KBM-7 (cell line): Measurements from ENCODE around the gene RBX1.
"Not testable (repeated sequence)": the region's sequence is repeated elsewhere in the genome, so short reads cannot be mapped to it uniquely, and the experiment has no call there.

Source experiments
- DNase-seq: peaks from one replicate; pipeline ENCODE4 v3.0.0-alpha.2; 2015
- in situ Hi-C: fragments of 300-500 bp; cut with MboI; formaldehyde crosslinking; loops from 2 replicates; pipeline ENCODE4 v1.14.3; 2020; ENCODE audit warnings: low sequenced_read_pairs, low pct_unique_long_range_greater_than_20kb, mixed read lengths

RBX1 gene

GRCh38 chr22:40966726-40967085, 15.5 kb downstream of the RBX1 start:
- DNase-seq: no peak

GRCh38 chr22:40967111-40967760, 16.1 kb downstream of the RBX1 start:
- DNase-seq: no peak
- in situ Hi-C loops: no loop called here

More at GRCh38 chr22:40966726-40967085, 15.5 kb downstream of the RBX1 start:
- in situ Hi-C loops: no loop called here

DNA sequence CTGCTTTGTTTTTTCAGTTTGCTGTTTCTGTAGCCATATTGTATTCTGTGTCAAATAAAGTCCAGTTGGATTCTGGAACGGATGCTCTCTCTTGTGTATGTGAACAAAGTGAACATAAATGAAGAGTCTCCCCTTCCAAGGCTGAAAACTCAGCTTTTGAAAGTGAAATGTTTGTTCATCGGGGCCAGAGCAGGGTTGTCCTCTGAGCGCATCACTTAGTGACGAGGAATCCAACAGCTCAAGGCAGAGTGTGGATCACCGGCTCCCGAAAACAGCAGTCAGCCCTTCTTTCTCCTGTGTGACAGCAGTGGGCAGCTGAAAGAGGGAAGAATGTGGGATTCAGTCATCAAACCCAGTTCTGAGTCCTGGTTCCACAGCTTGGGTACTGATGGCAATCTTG, 21.4 kb downstream of the RBX1 start:
- DNase-seq: no peak
- in situ Hi-C loops: no loop called here

GRCh38 chr22:40973144-40973543, 22.0 kb downstream of the RBX1 start:
- in situ Hi-C loops: no loop called here
- no peak for DNase-seq

DNA sequence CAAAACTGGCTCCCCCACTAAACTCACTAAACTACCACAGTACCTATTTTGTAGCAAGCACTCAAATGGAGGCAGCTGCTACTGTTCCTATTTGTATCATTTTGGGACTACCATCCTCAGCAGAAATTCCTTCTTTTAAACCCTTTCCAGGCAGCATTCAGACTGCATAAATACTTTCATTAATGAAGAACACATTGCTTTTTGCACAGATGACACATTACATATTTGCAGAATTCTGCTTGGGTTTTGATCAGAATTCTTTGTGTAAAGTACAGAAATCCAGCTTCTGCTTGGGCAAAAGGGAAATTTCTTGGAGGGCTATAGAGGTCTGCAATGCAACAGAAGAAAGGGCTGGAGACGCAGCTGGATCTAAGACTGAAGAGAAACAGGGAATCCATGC, 24.2 kb downstream of the RBX1 start:
- in situ Hi-C loops: no loop called here
- DNase-seq: no peak

DNA sequence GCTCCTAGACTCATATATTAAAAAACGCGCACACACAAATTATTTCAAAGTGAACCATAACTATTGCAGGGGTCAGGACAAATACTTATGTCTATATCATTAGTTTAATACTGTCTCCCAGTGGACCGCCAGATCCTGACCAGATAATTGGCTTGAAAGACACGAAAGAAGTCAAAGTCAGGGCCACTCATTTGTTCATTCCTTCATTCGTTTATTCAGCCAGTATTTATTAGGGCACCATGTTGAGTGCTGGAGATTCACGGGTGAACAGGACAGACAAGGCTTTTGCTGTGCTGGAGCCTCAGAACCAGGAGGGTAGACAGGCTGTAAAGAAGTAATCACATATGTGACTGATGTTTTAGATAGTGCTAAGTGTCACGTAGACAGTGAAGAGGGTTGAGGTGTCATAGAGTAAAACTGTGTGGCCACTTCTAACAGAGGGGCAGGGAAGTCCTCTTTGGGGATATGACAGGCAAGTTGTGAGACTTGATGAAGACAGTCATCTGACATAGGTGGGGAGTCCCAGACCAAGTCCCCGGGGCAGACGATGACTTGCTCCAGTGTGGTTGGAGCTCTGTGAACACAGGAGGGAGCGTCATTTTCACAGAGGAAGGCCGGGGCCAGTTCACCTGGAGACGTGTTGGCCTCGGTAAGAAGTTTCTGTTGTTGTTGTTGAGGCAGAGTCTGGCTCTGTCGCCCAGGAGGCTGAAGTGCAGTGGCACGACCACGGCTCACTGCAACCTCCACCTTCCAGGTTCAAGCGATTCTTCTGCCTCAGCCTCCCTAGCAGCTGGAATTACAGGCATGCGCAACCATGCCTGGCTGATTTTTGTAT, 25.9 kb downstream of the RBX1 start:
- no peak for DNase-seq
- in situ Hi-C loops: no loop called here

DNA sequence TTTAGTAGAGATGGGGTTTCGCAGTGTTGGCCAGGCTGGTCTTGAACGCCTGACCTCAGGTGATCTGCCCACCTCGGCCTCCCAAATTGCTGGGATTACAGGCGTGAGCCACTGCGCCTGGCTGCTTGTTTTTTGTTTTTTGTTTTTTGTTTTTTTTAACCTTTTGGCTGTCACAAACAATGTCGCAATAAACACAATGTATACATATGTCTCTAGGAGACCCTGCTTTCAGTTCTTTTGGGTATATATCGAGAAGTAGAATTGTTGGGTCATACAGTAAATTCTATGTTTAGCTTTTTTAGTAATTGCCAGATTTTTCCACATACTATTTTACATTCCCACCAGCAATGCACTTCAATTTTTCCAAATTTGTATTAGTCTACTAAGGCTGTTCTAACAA, 28.0 kb downstream of the RBX1 start:
- in situ Hi-C loops: no loop called here
- DNase-seq: no peak

DNA sequence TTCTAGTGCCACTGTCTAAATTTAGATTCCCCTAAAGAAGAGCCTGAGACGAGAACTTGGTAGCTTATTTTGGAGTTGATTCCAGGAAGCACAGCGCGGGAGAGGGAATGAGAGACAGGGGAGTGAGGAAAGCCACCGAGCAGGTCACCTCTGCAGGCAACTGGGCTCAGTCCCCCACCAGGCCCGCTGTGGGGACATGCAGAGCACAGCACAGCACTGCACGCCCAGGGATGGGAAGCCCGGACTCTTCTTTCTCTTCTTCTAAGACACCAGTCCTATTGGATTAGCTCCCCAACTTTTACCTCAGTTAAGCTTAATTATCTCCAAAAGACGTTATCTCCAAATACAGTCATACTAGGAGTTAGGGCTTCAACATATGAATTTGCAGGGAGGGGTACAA, 28.7 kb downstream of the RBX1 start:
- in situ Hi-C loops: no loop called here
- no peak for DNase-seq

DNA sequence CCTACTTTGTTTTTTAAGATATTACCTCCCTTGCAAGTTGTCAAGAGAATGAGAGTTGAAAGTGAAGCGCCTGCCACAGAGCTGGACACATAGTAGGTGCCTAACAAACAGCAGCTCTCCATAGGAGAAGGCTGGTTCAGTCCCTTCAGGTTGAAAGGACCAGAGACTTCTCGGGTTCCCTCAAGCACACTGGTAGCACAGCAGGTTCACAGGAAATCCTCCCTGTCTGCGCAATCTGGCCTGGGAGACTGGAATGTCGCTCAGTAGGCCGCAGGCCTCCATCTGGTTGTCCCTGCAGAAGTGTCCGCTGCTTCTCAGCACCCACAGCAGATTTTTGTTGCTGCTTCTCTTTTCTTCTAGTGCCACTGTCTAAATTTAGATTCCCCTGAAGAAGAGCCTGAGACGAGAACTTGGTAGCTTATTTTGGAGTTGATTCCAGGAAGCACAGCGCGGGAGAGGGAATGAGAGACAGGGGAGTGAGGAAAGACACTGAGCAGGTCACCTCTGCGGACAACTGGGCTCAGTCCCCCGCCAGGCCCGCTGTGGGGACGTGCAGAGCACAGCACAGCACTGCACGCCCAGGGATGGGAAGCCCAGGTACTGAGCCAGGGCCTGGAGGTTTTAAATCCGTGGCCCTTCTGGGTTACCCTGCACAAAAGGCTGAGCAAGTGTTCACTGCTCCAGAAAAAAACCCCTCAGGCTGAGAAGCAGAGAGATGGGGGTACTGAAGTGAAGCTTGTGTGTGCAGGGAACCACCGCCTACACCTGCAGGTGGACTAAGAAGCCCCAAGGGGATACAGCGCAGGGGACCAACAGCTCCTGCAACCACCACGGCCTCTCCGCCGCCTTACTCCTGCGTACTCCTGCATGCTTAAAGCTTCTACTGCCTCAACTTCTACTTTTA, 31.6 kb downstream of the RBX1 start:
- in situ Hi-C loops: no loop called here
- peak; percentile 48 for DNase-seq

- no peak for DNase-seq
- in situ Hi-C loops: no loop called here
Measured at GRCh38 chr22:40991298-40991697, 40.1 kb downstream of the RBX1 start.

DNA sequence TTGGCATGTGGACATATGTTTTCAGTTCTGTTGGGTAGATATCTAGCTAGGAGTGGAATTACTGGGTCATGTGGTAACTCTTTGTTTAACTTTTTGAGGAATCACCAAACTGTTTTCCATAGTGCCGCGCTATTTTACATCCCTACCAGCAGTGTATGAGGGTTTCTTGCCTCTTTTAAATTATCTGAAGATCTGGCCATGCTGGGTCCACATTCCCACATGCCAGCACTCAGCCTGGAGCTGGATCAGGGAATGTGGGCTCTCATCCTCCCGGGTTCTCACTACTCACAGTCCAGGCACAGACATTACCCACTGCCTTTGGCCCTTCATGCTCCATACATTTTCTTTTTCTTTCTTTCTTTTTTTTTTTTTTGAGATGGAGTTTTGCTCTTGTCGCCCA, 44.6 kb downstream of the RBX1 start:
- no peak for DNase-seq
- in situ Hi-C loops: no loop called here

DNA sequence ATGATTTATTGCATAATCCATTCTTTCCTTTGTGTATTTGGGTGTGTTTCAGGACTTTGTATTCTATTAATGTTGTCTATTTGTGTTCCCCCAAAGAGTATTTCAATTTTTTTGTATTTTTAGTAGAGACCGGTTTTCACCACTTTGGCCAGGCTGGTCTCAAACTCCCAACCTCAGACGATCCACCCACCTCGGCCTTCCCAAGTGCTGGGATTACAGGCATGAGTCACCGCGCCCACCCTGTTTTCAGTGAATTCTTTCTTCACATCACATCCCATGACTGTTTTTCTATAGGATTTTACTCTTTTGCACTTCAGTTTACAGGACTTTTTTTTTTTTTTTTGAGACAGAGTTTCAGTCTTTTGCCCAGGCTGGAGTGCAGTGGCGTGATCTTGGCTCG, 46.3 kb downstream of the RBX1 start:
- DNase-seq: no peak
- in situ Hi-C loops: no loop called here

DNA sequence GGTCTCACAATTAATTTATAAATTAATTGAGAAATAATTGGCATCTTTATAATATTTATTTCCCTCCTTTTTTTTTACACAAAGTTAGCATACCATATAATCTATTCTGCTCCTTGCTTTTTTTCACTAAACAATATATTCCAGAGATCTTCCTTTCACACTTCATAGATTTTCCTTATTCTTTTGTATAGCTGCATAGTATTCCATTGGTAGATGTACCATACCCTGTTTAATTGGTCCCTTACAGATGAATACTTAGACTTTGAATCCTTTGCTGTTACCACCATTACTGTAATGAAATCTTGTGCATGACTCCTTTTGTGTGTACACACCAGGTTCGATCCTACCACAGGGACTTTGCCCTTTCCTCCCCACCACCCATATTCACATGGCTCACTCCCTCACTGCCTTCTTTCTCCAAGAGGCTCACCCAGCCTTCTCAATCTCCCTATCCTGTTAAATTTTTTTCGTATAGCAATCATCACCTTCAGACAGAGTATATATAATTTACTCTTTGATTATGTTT, 48.9 kb downstream of the RBX1 start:
- DNase-seq: no peak
- in situ Hi-C loops: no loop called here

DNA sequence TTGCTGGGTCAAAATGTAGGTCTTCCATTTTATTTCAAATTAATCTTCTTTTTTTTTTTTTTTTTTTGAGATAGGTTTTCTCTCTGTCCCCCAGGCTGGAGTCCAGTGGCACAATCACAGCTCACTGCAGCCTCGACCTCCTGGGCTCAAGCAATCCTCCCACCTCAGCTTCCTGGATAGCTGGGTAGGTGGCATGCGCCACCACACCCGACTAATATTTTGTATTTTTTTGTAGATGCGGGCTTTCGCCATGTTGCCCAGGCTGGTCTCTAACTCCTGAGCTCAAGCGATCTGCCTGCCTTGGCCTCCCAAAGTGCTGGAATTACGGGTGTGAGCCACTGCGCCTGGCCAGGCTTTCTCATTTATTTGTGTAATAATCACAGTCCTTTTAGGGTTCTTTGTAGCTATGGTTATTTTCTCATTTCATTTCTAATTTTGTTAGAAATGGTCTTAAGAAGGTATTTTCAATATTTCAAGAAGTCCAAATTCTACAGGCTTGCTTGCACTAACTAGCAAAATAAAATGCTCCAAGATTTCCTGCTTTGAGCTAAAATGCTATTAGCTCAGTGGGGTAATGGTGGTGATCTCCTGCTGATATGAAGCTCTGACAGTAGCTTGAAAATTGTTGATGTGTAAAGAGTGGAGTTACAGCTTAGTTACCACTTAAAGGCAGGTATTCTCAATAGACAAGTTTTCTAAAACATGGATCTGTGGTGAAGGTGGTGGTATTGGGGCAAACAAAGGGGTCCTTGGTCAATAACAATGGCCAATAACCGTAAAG, 50.0 kb downstream of the RBX1 start:
- in situ Hi-C loops: no loop called here
- no peak for DNase-seq

GRCh38 chr22:41001722-41002122, 50.5 kb downstream of the RBX1 start:
- DNase-seq: no peak
- in situ Hi-C loops: no loop called here

GRCh38 chr22:41002386-41002785, 51.2 kb downstream of the RBX1 start:
- in situ Hi-C loops, DNase-seq: not testable (repeated sequence)

DNA sequence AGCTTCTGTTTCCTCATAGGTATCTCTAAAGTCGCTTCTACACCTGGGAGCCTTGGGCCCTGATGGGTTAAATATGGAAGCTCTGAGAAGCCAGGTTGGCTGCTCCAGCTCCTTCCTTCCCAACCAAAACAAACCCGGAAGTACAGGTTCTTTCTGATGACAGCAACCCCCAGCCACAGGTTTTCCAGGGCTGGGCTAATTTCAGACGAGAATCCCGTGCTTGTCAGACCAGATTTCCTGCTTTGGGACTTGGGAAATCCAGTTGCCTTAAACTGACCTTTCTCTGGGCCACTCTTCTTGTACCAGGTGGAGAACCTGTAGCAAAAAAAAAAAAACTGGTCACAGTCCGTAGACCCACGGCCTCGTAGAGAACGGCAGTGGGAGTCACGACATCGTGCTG, 51.9 kb downstream of the RBX1 start:
- in situ Hi-C loops: no loop called here
- no peak for DNase-seq

DNA sequence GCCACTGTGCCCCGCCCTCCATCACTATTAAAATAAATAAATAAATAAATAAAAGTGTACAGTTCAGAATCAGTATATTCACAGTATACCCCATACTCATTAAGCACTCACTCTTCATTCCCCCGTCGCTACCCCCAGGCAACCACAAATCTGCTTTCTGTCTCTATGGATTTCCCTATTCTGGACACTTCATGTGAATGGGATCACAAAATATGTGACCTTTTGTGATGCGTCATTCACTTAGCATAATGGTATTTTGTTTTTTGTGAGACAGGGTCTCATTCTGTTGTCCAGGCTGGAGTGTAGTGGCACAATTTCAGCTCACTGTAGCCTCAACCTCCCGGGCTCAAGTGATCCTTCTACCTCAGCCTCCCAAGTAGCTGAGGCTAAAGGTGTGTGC, 52.8 kb downstream of the RBX1 start:
- no peak for DNase-seq
- in situ Hi-C loops: no loop called here
